NCI-H1105 treated with DMSO at 0.1 percent for 48 hours (cell line): ENCODE measurements around the gene COL26A1.
"Not testable (repeated sequence)": the region's sequence is repeated elsewhere in the genome, so short reads cannot be mapped to it uniquely, and the experiment has no call there.

ENCODE experiments used
- DNase-seq: peaks from one replicate; lab custom pipeline; 2025; lab: John Stamatoyannopoulos, UW

Gene COL26A1

GRCh38 chr7:101496017-101496416 is 133.3 kb downstream of the COL26A1 start:
- DNase-seq: no peak

- DNase-seq: no peak
Measured at GRCh38 chr7:101501351-101501750, 138.7 kb downstream of the COL26A1 start.

DNA sequence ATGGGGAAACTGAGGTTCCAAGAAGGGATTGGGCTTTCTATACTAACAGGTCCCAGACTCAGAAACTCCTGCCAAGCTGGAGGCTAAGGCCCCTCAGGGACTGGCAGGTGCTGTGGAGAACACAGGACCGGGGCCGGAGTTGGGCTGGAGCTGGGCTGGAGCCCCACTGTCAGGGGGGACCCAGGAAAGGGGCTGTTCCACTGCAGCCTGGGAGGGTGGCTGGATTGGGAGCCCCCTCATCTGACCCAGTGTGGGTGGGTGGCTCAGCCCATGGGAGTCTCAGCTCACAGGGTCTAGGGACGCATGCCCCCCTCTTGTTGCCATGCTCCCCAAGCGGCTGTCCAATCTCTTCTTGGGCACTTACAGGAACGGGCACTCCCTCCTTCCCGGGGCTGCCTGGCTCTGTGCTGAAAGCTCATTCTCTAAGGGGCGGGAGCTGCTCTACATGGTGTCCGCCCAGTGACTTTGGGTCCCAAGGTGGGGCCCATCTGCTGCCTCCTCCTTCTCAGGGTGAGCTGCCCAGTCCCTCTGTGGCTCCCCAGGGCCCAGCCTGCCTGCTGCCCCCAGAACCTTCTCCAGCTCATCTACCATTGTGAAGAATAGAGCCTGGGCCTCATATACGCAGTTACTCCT is 139.9 kb downstream of the COL26A1 start:
- DNase-seq: no peak

GRCh38 chr7:101505510-101505909 is 142.8 kb downstream of the COL26A1 start:
- DNase-seq: not testable (repeated sequence)

DNA sequence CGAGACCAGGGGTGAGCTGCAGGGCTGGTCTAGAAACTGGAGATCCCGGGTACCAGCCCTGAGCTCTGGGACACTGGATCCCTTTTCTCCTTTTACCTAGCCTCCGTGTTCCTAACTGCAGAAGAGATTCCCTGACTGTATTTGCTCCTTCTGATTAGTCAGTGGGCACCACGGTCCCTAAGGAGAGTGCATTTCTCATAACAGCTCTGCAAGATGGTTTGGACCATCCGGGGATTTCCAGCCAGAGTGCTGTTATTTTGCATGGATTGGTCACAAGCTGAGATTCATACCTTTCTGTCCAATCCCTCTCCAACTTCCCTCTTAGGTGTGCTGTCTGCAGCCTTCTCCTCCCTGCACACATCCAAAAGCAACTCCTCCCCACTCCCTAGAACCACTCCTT is 143.9 kb downstream of the COL26A1 start:
- DNase-seq: no peak

DNA sequence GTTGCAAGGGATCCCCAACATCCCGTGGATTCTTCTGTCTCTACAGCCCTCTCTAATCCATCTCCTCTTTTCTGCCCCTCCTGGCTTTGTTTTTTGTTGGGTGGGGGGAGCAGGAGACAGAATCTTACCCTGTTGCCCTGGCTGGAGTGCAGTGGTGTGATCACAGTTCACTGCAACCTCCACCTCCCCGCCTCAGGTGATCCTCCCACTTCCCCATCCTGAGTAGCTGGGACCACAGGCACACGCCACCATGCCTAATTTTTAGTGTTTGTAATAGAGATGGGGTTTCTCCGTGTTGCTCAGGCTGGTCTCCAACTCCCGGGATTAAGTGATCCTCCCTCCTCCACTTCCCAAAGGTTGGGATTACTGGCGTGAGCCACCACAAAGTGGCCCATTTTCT is 144.7 kb downstream of the COL26A1 start:
- no peak for DNase-seq

DNA sequence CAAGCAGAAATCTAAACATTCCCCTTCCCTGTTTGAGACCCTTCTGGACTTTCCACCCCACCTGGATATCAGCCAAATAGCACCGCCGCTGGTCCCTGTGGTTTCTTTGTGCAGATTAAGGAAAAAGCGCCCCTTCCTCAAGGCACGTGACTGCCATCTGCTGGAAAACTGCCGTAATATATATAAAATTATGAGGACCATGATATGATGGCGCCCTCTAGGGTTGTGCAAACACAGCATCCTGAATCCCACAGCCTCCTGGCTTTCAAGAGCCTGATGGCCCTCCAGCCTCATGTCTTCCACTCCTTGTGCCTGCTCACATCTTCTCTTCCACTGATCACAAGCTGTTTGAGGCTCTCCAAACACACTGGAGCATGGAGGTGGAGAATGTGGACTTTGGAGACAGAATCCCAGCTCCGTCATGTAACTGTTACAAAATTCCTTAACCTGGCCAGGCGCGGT is 145.1 kb downstream of the COL26A1 start:
- peak; percentile 77 for DNase-seq

DNA sequence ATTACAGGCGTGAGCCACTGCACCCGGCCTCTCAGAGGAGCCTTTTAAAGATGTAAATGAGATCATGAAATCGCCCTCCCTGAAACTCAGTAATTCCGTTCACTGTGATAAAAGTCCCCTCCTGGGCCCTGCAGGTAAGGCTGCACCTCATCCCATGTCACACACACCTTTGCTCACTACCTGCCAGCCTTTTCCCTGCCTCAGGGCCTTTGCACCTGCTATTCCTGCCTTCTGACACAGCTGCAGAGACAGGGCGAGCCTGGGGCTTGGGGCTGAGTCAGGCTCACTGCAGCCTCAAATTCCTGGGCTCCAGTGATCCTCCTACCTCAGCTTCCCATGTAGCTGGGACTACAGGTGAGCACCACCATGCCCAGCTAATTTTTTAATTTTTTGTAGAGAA is 147.6 kb downstream of the COL26A1 start:
- no peak for DNase-seq

DNA sequence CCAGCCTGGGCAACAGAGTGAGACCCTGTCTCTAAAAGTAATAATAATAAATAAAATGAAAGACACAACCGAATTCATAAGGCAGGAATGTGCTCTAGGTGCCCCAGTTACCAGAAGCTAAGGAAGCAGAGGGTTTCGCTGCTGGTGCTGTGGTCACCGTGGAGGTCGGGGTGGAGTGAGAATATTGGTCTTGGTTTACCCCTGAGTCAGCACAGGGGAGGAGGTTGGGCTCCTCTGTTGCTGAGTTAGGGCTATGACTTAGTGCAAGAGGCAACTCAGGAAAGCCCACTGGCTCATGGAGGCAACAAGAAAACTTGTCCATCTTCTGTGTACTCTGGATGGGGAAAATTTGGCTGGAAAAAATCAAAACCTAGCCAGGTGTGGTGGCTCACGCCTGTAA is 149.3 kb downstream of the COL26A1 start:
- no peak for DNase-seq

DNA sequence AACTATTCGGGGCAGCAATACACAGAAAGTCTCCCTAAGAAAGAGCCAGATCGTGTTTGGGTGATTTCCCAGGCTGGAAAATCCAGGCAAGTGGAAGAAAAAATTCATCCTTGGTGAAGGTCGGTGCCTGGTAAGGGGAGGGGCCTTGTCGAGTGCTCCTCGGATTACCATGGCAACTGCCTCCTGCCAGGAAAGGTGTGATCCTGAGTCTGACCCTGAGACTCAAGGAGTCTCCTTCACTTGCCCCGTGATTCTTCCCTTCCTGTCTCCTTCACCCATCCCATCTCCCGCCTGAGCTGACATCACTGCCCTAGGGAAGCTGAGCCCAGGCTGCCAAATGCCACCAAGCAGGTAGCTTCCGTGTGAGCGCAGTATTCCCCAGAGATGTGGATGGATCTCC is 154.2 kb downstream of the COL26A1 start:
- no peak for DNase-seq

GRCh38 chr7:101517304-101517703 is 154.6 kb downstream of the COL26A1 start:
- DNase-seq: no peak

DNA sequence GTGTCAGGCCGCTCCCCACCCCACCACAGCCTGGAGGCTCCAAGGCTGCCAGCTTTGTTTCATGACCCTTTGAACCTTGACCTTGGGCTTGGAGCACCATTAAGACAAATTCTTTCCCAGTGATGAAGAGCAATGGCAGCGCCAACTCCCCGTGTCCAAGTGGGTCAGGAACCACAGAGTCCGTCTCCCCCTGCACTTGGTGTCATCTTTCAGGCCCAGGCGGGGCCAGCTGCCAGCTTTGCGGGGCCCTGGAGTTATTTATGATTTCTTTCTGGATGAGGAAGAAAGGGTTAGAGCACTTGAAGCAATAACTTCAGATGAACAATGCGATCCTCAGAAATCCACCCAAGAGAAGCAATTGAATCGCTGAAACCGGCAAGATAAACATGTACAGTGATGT is 155.7 kb downstream of the COL26A1 start:
- DNase-seq: no peak

- no peak for DNase-seq
Measured at GRCh38 chr7:101519324-101520023, 156.8 kb downstream of the COL26A1 start.

- DNase-seq: no peak
Measured at GRCh38 chr7:101521430-101521925, 158.8 kb downstream of the COL26A1 start.

DNA sequence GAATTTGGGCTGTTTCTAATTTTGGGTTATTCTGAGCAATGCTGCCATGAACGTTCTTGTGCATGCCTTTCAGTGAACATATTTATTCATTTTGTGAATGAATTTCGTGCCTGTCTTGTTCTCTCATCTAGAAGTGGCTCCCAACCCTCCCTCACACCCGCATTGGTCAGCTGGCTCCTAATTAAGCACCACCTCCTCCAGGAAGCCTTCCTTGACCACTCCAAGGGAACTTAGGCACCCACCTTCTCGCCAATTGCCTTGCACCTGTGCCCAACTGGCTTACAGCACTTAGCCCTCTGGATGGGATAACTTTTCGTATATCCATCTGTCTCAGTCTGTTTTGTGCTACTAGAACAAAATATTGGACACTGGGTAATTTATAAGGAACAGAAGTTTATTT is 159.3 kb downstream of the COL26A1 start:
- no peak for DNase-seq

- no peak for DNase-seq
Measured at GRCh38 chr7:101527844-101528667, 165.4 kb downstream of the COL26A1 start.

DNA sequence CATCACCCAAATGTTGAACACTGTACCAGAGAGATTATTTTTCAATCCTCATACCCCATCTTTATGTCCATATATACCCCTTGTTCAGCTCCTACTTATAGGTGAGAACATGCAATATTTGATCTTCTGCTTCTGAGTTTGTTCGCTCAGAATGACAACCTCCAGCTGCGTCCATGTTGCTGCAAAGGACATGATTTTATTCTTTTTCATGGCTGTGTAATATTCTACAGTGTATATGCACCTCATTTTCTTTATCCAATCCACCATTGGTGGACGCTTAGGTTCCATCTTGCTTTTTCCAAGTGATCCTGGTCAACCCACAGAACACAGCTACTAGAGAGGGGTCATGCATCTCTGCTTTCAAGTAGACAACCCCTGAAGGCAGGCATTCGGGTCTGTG is 166.9 kb downstream of the COL26A1 start:
- DNase-seq: no peak

GRCh38 chr7:101531726-101532357 is 169.2 kb downstream of the COL26A1 start:
- peak; percentile 9 for DNase-seq

DNA sequence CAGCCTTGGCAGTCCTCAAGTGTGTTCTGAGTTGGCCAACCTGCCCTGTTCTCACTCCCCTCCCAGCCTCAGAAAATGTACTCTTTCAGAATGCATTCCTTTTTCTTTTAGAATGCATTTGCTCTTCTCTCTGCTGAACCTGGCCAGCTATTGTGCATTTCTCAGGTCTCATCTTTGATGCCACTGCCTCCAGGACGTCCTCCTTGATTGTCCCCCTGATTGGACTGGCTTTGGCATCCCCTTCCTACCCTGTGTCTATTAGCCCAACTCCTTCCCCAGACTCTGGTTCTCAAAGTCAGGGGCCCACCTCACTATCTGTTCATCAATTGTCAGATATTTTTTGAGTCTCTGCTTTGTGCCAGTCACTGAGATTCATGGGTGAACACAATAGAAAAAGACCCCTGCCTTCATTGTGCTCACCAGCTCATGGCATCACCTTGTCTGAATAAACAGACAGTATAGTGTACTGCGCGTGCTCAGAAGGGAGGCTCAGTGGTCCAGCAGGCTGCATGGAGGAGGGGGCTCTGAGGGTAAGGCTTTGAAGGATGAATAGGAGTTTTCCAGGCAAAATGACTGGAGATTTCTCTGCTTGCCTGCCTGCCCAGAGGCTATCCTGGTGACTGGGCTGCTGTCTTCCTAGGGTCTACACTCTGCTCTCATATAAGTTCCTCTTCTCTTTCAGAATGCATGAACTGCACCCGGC is 169.9 kb downstream of the COL26A1 start:
- DNase-seq: no peak

- DNase-seq: no peak
Measured at GRCh38 chr7:101533103-101533465, 170.4 kb downstream of the COL26A1 start.

- DNase-seq: no peak
Measured at GRCh38 chr7:101534015-101534803, 171.5 kb downstream of the COL26A1 start.
